OCI-LY3 (cell line): ENCODE results near the gene MRAS.

Source experiments
- H2AFZ ChIP-seq: fragments of 200-600, 300-600 bp; shearing (Covaris generic); 2 replicates; pipeline ENCODE4 v1.6.0; 2014; ENCODE audit warnings: antibody characterized with exemption, low read depth, low read length
- H3K27ac ChIP-seq: fragments of 200-600, 300-600 bp; sonication (generic); 2 replicates; pipeline ENCODE4 v1.5.1; 2014; ENCODE audit warnings: mild to moderate bottlenecking, low read length, moderate library complexity, mixed read lengths
- H3K27me3 ChIP-seq: fragments of 200-600, 300-600 bp; sonication (generic); 2 replicates; pipeline ENCODE4 v1.6.1; 2014; ENCODE audit warnings: low read depth, low read length, mixed read lengths
- H3K36me3 ChIP-seq: fragments of 200-600, 300-600 bp; sonication (generic); replicated peaks from 2 replicates; pipeline ENCODE3; 2014; ENCODE audit warnings: low read depth, low read length, mixed read lengths
- H3K4me1 ChIP-seq: fragments of 300-600, 200-600 bp; sonication (generic); 2 replicates; pipeline ENCODE4 v1.6.1; 2014; ENCODE audit warnings: low read length, mixed read lengths
- H3K4me2 ChIP-seq: fragments of 200-600, 300-600 bp; sonication (generic); 2 replicates; pipeline ENCODE4 v1.6.1; 2014; ENCODE audit warnings: low read length, mixed read lengths
- H3K4me3 ChIP-seq: fragments of 300-600, 200-600 bp; sonication (generic); 2 replicates; pipeline ENCODE4 v1.5.1; 2014; ENCODE audit warnings: antibody characterized with exemption, mild to moderate bottlenecking, low read length, moderate library complexity
- H3K79me2 ChIP-seq: fragments of 300-600, 200-600 bp; shearing (Covaris generic); 2 replicates; pipeline ENCODE4 v1.6.1; 2014; ENCODE audit warnings: mild to moderate bottlenecking, low read length, mixed read lengths
- H3K9ac ChIP-seq: fragments of 300-600, 200-600 bp; shearing (Covaris generic); 2 replicates; pipeline ENCODE4 v1.6.0; 2014; ENCODE audit warnings: mild to moderate bottlenecking, low read length, moderate library complexity
- H3K9me3 ChIP-seq: fragments of 200-600, 300-600 bp; shearing (Covaris generic); 2 replicates; pipeline ENCODE4 v1.6.1; 2014; ENCODE audit warnings: low read length, mixed read lengths; ENCODE audit not compliant: insufficient read depth
- H4K20me1 ChIP-seq: fragments of 200-600, 300-600 bp; sonication (generic); 2 replicates; pipeline ENCODE4 v1.6.1; 2016; ENCODE audit warnings: low read length, mixed read lengths; ENCODE audit not compliant: insufficient read depth
- CTCF ChIP-seq: fragments of 200-600, 300-600 bp; sonication (generic); IDR thresholded peaks from 2 replicates; pipeline ENCODE4 v1.5.1; 2014; ENCODE audit warnings: antibody characterized with exemption, low read length, low read depth
- EZH2phosphoT487 ChIP-seq: fragments of 200-600 bp; shearing (Covaris generic); IDR thresholded peaks from 2 replicates; pipeline ENCODE4 v1.6.1; 2018; ENCODE audit warnings: antibody characterized with exemption, mixed run types, low read depth

Gene MRAS

DNA sequence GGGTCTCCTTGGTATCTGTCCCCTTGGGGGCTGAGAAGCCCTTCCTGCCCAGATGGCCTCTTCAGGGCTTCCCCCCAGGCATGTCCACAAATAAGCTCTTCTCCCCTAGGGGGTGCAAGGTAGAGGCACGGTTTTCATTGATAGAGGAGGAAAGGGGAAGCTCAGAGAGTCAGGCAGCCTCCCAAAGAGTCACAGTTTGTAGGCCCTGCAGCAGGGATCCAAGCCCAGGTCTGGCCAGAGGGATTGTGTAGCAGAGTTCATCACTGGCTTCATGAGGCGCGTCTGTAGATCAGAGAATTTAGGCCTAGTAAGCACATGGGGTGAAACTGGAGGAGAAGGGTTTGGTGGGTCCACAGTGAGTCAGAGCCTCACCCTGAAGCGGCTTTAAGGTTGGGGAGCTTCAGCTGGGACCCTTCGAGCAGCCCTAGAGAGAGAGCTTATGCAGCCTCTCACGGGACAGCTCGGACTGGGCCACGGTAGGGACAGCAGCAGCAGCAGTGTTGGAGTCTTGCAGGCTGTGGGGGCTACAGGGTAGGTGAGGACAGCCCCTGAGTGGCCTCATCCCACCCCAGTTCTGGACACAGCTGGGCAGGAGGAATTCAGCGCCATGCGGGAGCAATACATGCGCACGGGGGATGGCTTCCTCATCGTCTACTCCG, 48.5 kb downstream of the MRAS start:
- no peak overlapping the region for H3K27ac ChIP-seq
- no peaks in the 10 kb centered on the region for H3K4me1 ChIP-seq
- H3K27me3 ChIP-seq, result peaks cover 46% of the 10 kb centered on the region
- TF ChIP-seq EZH2phosphoT487 (no peak), CTCF (no peak)
- no peak overlapping the region for H2AFZ ChIP-seq
- H3K36me3 ChIP-seq, result no peaks in the 10 kb centered on the region
- no peak overlapping the region for H3K4me2 ChIP-seq
- no peak overlapping the region for H3K9ac ChIP-seq
- H3K9me3 ChIP-seq, result no peaks in the 10 kb centered on the region
- H4K20me1 ChIP-seq, result no peaks in the 10 kb centered on the region
- H3K4me3 ChIP-seq, result no peak overlapping the region
- H3K79me2 ChIP-seq, result no peaks in the 10 kb centered on the region

- H2AFZ ChIP-seq, result no peak overlapping the region
- H3K36me3 ChIP-seq, result no peaks in the 10 kb centered on the region
- H3K79me2 ChIP-seq, result no peaks in the 10 kb centered on the region
Measured at GRCh38 chr3:138397983-138398382, 49.6 kb downstream of the MRAS start.

GRCh38 chr3:138398791-138399575, 50.6 kb downstream of the MRAS start:
- Histone ChIP-seq H4K20me1 (no peaks in the 10 kb centered on the region), H3K9me3 (no peaks in the 10 kb centered on the region), H3K4me1 (no peaks in the 10 kb centered on the region), H3K36me3 (no peaks in the 10 kb centered on the region), H3K79me2 (no peaks in the 10 kb centered on the region), H2AFZ (no peak overlapping the region), H3K27me3 (peaks cover 47% of the 10 kb centered on the region), H3K9ac (no peak overlapping the region), H3K27ac (no peak overlapping the region), H3K4me2 (no peak overlapping the region), H3K4me3 (no peak overlapping the region)
- TF ChIP-seq EZH2phosphoT487 (no peak), CTCF (no peak)

More at GRCh38 chr3:138397983-138398382, 49.6 kb downstream of the MRAS start:
- Histone ChIP-seq H3K4me3 (no peak overlapping the region), H3K27me3 (peaks cover 40% of the 10 kb centered on the region), H3K4me1 (no peaks in the 10 kb centered on the region), H3K27ac (no peak overlapping the region), H3K9me3 (no peaks in the 10 kb centered on the region), H3K4me2 (no peak overlapping the region), H4K20me1 (no peaks in the 10 kb centered on the region), H3K9ac (no peak overlapping the region)
- TF ChIP-seq EZH2phosphoT487 (no peak), CTCF (peak; percentile 38; the same call in 1 of the 2 replicates)

GRCh38 chr3:138399766-138400165, 51.4 kb downstream of the MRAS start:
- no peaks in the 10 kb centered on the region for H3K9me3 ChIP-seq
- no peak overlapping the region for H2AFZ ChIP-seq
- H3K9ac ChIP-seq, result no peak overlapping the region
- no peaks in the 10 kb centered on the region for H3K36me3 ChIP-seq
- H3K4me3 ChIP-seq, result no peak overlapping the region
- no peak for TF ChIP-seq EZH2phosphoT487
- TF ChIP-seq CTCF, result no peak
- no peaks in the 10 kb centered on the region for H3K4me1 ChIP-seq
- H3K27ac ChIP-seq, result no peak overlapping the region
- no peaks in the 10 kb centered on the region for H3K79me2 ChIP-seq
- peaks cover 55% of the 10 kb centered on the region for H3K27me3 ChIP-seq
- H4K20me1 ChIP-seq, result no peaks in the 10 kb centered on the region
- H3K4me2 ChIP-seq, result no peak overlapping the region
